Right cardiac atrium (tissue), 5 donors: ENCODE measurements around the gene ELAVL3. TPM values are rescaled to one million over a fixed set of nuclear protein-coding genes. Genes with fewer than 3 reads are reported as not detected.
A peak's percentile ranks its signal among the peaks of the same experiment; 100 is the strongest.
"Not testable (repeated sequence)": the region's sequence is repeated elsewhere in the genome, so short reads cannot be mapped to it uniquely, and the experiment has no call there.

Experiments used
- ATAC-seq, 2 donors: fragments of 200-7000 bp; cut with Tn5 transposase; one replicate each; pipeline versions ENCODE4 v1.8.0 to v1.9.1; 2020; ENCODE audit warnings: moderate library complexity in 2 of 2, mild to moderate bottlenecking in 1 of 2
- DNase-seq, 3 donors: peaks; one replicate each; pipeline ENCODE4 v3.0.0-alpha.2; 2020
- H3K27ac ChIP-seq: one replicate; pipeline ENCODE4 v1.5.1; 2013; ENCODE audit warnings: mild to moderate bottlenecking, low read length, control low read depth, moderate library complexity
- H3K27me3 ChIP-seq: one replicate; pipeline ENCODE4 v1.6.1; 2013; ENCODE audit not compliant: control insufficient read depth, insufficient read depth
- H3K4me1 ChIP-seq: one replicate; pipeline ENCODE4 v1.6.1; 2013; ENCODE audit warnings: low read length; ENCODE audit not compliant: control insufficient read depth, insufficient read depth
- H3K4me3 ChIP-seq: one replicate; pipeline ENCODE4 v1.5.1; 2013; ENCODE audit warnings: low read length, control low read depth
- H3K9me3 ChIP-seq: one replicate; pipeline ENCODE4 v1.6.1; 2013; ENCODE audit warnings: low read length; ENCODE audit not compliant: control insufficient read depth
- WGBS: extraction: QIAGEN DNeasy Blood & Tissue Kit; methylation state at CpG from one replicate; pipeline ENCODE4 v1.1.7; 2013; 5-methylcytosine and 5-hydroxymethylcytosine counted together
- intact Hi-C, 4 donors: fragments of 100-400 bp; cut with DNase I; formaldehyde crosslinking; loops; one replicate each; pipeline versions ENCODE4 v1.11.0 to v1.14.0; 2022 to 2023
- polyA plus RNA-seq: library from polyadenylated mRNA; stranded (reverse); fragments of 200-250 nt; gene quantifications from one replicate; pipeline ENCODE4 v1.2.3, GENCODE V29; 2013
- total RNA-seq, 4 donors: library from RNA; stranded (reverse); fragmentation: NEBNext Ultra II Directional; extraction: Animal tissue kit (Norgen Biotek cat#: 25700); gene quantifications; one replicate each; pipeline ENCODE4 v1.2.1, GENCODE V29; 2021
- donor health status: healthy with polysubstance abuse.
- donor health status: DM: no; HTN: yes; CAD: no.
- donor health status: DM: no; HTN: no; CAD: no.
- donor health status: DM: no; HTN: yes; CAD: no; lungs with severe emphysema.
- donor health status: DM: yes; HTN: yes; CAD: no.

Gene ELAVL3
- total and polyA plus RNA-seq, 5 donors: 0.14 TPM; not detected in 4

- ATAC-seq: no peak
- 81% methylated on average over 4 of the region's 4 CpGs for WGBS
- no peak for DNase-seq
- no peak overlapping the region for H3K4me3 ChIP-seq
- no peaks in the 10 kb centered on the region for H3K27me3 ChIP-seq
- H3K9me3 ChIP-seq: no peaks in the 10 kb centered on the region
- H3K27ac ChIP-seq: no peak overlapping the region
- H3K4me1 ChIP-seq: no peaks in the 10 kb centered on the region
- intact Hi-C loops: no loop called here
These were observed 7.1 kb downstream of the ELAVL3 start for GRCh38 chr19:11473725-11474124.

GRCh38 chr19:11468266-11468845 lies 12.5 kb downstream of the ELAVL3 start:
- intact Hi-C loops, H3K4me1 ChIP-seq, H3K27ac ChIP-seq, H3K4me3 ChIP-seq, DNase-seq, H3K9me3 ChIP-seq, H3K27me3 ChIP-seq, ATAC-seq: not testable (repeated sequence)
- WGBS: 69% methylated on average over 8 of the region's 8 CpGs

- 39% methylated on average over 8 of the region's 8 CpGs for WGBS
- Histone ChIP-seq H3K4me1 (no peaks in the 10 kb centered on the region), H3K27ac (no peak overlapping the region), H3K4me3 (no peak overlapping the region), H3K9me3 (no peaks in the 10 kb centered on the region), H3K27me3 (no peaks in the 10 kb centered on the region)
- intact Hi-C loops: no loop called here
- DNase-seq (no peak), ATAC-seq (no peak)
These were observed 15.2 kb downstream of the ELAVL3 start for GRCh38 chr19:11465600-11465999.

GRCh38 chr19:11464333-11465265 lies 16.2 kb downstream of the ELAVL3 start:
- Histone ChIP-seq H3K27me3 (no peaks in the 10 kb centered on the region), H3K9me3 (no peaks in the 10 kb centered on the region), H3K4me1 (no peaks in the 10 kb centered on the region), H3K4me3 (no peak overlapping the region), H3K27ac (no peak overlapping the region)
- intact Hi-C loops: no loop called here
- DNase-seq (no peak), ATAC-seq (peak in 1 of 2 donors; percentile 10)
- 87% methylated on average over 11 of the region's 11 CpGs for WGBS

GRCh38 chr19:11463391-11463790 lies 17.5 kb downstream of the ELAVL3 start:
- H3K4me1 ChIP-seq: no peaks in the 10 kb centered on the region
- H3K9me3 ChIP-seq: no peaks in the 10 kb centered on the region
- DNase-seq (no peak), ATAC-seq (no peak)
- intact Hi-C loops: no loop called here
- WGBS: 71% methylated on average over 12 of the region's 12 CpGs
- H3K27ac ChIP-seq: no peak overlapping the region
- H3K27me3 ChIP-seq: no peaks in the 10 kb centered on the region
- no peak overlapping the region for H3K4me3 ChIP-seq

- Histone ChIP-seq H3K27ac (no peak overlapping the region), H3K27me3 (no peaks in the 10 kb centered on the region), H3K4me1 (no peaks in the 10 kb centered on the region), H3K9me3 (no peaks in the 10 kb centered on the region), H3K4me3 (no peak overlapping the region)
- DNase-seq: no peak
- intact Hi-C loops: no loop called here
- 78% methylated on average over 2 of the region's 2 CpGs for WGBS
- no peak for ATAC-seq
These were observed 19.4 kb downstream of the ELAVL3 start for GRCh38 chr19:11461453-11461852.

- WGBS: 53% methylated on average over 4 of the region's 4 CpGs
- Histone ChIP-seq H3K9me3 (no peaks in the 10 kb centered on the region), H3K27me3 (no peaks in the 10 kb centered on the region), H3K4me3 (no peak overlapping the region), H3K27ac (no peak overlapping the region), H3K4me1 (no peaks in the 10 kb centered on the region)
- intact Hi-C loops: no loop called here
- no peak for ATAC-seq
- DNase-seq: no peak
These were observed 20.6 kb downstream of the ELAVL3 start for GRCh38 chr19:11460207-11460606.

- H3K4me3 ChIP-seq: not testable (repeated sequence)
These were observed 21.9 kb downstream of the ELAVL3 start for GRCh38 chr19:11458912-11459311.

GRCh38 chr19:11458236-11458900 lies 22.5 kb downstream of the ELAVL3 start:
- Histone ChIP-seq H3K27me3 (no peaks in the 10 kb centered on the region), H3K9me3 (no peaks in the 10 kb centered on the region), H3K4me3 (no peak overlapping the region), H3K4me1 (no peaks in the 10 kb centered on the region), H3K27ac (no peak overlapping the region)
- ATAC-seq (no peak), DNase-seq (no peak)
- WGBS: 82% methylated on average over 19 of the region's 19 CpGs
- intact Hi-C loops: no loop called here

More at GRCh38 chr19:11458912-11459311, 21.9 kb downstream of the ELAVL3 start:
- H3K9me3 ChIP-seq, H3K4me1 ChIP-seq, ATAC-seq, H3K27ac ChIP-seq, intact Hi-C loops, DNase-seq, H3K27me3 ChIP-seq: not testable (repeated sequence)
- WGBS: 76% methylated on average over 11 of the region's 11 CpGs

- DNase-seq: no peak
- no peak overlapping the region for H3K27ac ChIP-seq
- H3K4me3 ChIP-seq: no peak overlapping the region
- H3K27me3 ChIP-seq: no peaks in the 10 kb centered on the region
- ATAC-seq: no peak
- 83% methylated on average over 20 of the region's 20 CpGs for WGBS
- intact Hi-C loops: no loop called here
- H3K4me1 ChIP-seq: no peaks in the 10 kb centered on the region
- no peaks in the 10 kb centered on the region for H3K9me3 ChIP-seq
These were observed 23.0 kb downstream of the ELAVL3 start for GRCh38 chr19:11457831-11458230.

- WGBS: 15% methylated on average over 18 of the region's 18 CpGs
- intact Hi-C loops: no loop called here
These were observed 23.7 kb downstream of the ELAVL3 start for GRCh38 chr19:11457115-11457514.

More at GRCh38 chr19:11457115-11457514, 23.7 kb downstream of the ELAVL3 start:
- Histone ChIP-seq H3K27me3 (no peaks in the 10 kb centered on the region), H3K27ac (no peak overlapping the region), H3K4me1 (no peaks in the 10 kb centered on the region), H3K9me3 (no peaks in the 10 kb centered on the region), H3K4me3 (no peak overlapping the region)
- ATAC-seq (peak in 1 of 2 donors; percentile 17), DNase-seq (no peak)
